ENCODE results near the gene NHLH2. TPM values are rescaled to one million over a fixed set of nuclear protein-coding genes. Genes with fewer than 3 reads are reported as not detected.

NHLH2 gene
- total RNA-seq, 1 experiment from 2014 or later: not detected

DNA sequence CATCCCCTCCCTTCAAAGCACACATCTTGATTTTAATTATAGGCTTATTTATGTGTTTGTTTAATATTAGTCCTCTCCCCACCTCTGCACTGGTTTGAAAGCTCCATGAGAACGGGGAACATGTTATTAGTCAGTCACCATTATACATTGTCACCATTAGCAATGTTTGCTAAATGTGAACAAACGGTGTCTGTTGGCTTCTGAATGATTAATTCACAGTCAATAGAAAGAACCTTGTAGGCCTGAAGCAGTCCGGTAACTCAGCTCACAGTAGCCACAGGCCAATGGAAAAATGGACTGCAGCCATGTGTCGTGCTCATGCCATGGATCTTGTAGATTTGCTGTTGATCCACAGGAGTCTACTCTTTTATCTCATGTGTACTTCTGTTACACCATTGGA, 49.7 kb upstream of the NHLH2 start (continued):
- TF ChIP-seq TCF7L2 (IDR thresholded peaks at IDR 0.05; ENCODE audit: borderline replicate concordance, extremely low read depth, insufficient read depth, insufficient read length): no peak
- TF ChIP-seq FOSL1 (IDR thresholded peaks at IDR 0.05; ENCODE audit: low read depth): no peak
- TF ChIP-seq, protein P1, sequence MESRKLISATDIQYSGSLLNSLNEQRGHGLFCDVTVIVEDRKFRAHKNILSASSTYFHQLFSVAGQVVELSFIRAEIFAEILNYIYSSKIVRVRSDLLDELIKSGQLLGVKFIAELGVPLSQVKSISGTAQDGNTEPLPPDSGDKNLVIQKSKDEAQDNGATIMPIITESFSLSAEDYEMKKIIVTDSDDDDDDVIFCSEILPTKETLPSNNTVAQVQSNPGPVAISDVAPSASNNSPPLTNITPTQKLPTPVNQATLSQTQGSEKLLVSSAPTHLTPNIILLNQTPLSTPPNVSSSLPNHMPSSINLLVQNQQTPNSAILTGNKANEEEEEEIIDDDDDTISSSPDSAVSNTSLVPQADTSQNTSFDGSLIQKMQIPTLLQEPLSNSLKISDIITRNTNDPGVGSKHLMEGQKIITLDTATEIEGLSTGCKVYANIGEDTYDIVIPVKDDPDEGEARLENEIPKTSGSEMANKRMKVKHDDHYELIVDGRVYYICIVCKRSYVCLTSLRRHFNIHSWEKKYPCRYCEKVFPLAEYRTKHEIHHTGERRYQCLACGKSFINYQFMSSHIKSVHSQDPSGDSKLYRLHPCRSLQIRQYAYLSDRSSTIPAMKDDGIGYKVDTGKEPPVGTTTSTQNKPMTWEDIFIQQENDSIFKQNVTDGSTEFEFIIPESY (IDR thresholded peaks at IDR 0.05; ENCODE audit: extremely low read depth, insufficient replicate concordance, low read length): no peak

DNA sequence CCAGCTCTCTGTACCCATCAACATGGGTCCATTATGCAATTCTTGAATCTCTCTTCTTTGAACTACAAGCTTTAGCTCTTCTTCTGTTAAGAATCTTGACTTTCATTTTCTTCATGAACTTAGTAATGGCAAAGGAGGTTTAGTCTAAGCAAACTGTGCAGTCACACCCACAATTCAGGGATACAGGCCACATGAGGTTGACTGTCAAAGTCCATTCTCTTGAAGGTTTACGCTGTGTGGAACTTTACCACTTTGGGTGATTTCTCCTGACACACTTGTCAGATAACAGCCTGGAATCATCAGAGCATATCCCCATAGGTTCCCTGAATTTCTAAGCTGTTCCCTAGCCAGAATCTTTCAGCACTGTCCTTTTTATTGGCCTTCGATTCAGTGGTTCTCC, 48.0 kb upstream of the NHLH2 start:
- H3K27ac ChIP-seq (ENCODE audit: low read depth, low read length): no peak overlapping the region
- no peak for ATAC-seq
- ChIA-PET RAD21 (ENCODE audit: low non-redundant PET in 1 of 2, low total read pairs in 2 of 2, uncharacterized antibody in 2 of 2, unreplicated experiment in 2 of 2) (no interaction called here), CTCF (no interaction called here), POLR2A (no interaction called here)
- no peaks in the 10 kb centered on the region for H3K9me3 ChIP-seq (ENCODE audit: control insufficient read depth in 1 of 2, insufficient read depth in 1 of 2, low read depth in 1 of 2, low read length in 2 of 2)
- H2AFZ ChIP-seq (ENCODE audit: low read depth, low read length, poor library complexity, severe bottlenecking): no peak overlapping the region
- H3K9me2 ChIP-seq (ENCODE audit: insufficient read depth): no peaks in the 10 kb centered on the region
- no TSS peak for BruUV-seq (replicated peaks)
- no peaks in the 10 kb centered on the region for H3K79me2 ChIP-seq (ENCODE audit: insufficient read depth, low read length)
- TF ChIP-seq YY1 (IDR thresholded peaks at IDR 0.05; ENCODE audit: extremely low read depth, insufficient replicate concordance, low read depth, low read length) (no peak), FOSL1 (IDR thresholded peaks at IDR 0.05; ENCODE audit: low read depth) (no peak)
- no peak overlapping the region for H3K9ac ChIP-seq (ENCODE audit: low read length)
- H3K4me1 ChIP-seq (ENCODE audit: control insufficient read depth in 1 of 2, insufficient read depth in 2 of 2, low read length in 2 of 2): no peaks in the 10 kb centered on the region
- intact Hi-C loops (cut with micrococcal nuclease): no loop called here
- DNase-seq (ENCODE audit: low read depth, low spot score): no peak
- H3K27me3 ChIP-seq (ENCODE audit: insufficient read depth, low read length): no peaks in the 10 kb centered on the region
- H3K4me3 ChIP-seq (replicated peaks in 1 of 2; ENCODE audit: low read depth in 1 of 2, low read length in 2 of 2): no peak overlapping the region
- no peak overlapping the region for H3K4me2 ChIP-seq (ENCODE audit: low read length)
- no peaks in the 10 kb centered on the region for H4K20me1 ChIP-seq (ENCODE audit: insufficient read depth)
- H3K36me3 ChIP-seq (ENCODE audit: control insufficient read depth in 1 of 2, insufficient read depth in 2 of 2, low read length in 2 of 2): no peaks in the 10 kb centered on the region

All from HCT116 (cell line).